HepG2 (cell line): ENCODE results near the gene UBASH3A.

ENCODE experiments used
- CTCF ChIP-seq: sonication (generic); formaldehyde crosslinking; IDR thresholded peaks from 2 replicates; pipeline ENCODE4 v1.5.0; 2020; ENCODE audit warnings: mild to moderate bottlenecking, missing genetic modification reagents, moderate library complexity
- EZH2 ChIP-seq: conservative IDR thresholded peaks from 2 replicates; pipeline ENCODE4 v1.6.1; 2012; ENCODE audit warnings: mild to moderate bottlenecking, low read depth, low read length, moderate library complexity
- HNRNPL ChIP-seq: fragments of 200-400 bp; formaldehyde crosslinking; IDR thresholded peaks from 2 replicates; pipeline ENCODE4 v1.6.1; 2017; ENCODE audit warnings: mild to moderate bottlenecking, low read depth, low read length
- KLF16 ChIP-seq, 2 experiments: sonication (generic) in 1 of 2; formaldehyde crosslinking in 1 of 2; IDR thresholded peaks; 2 replicates each; pipeline versions ENCODE4 v1.6.1 to v1.8.0; 2016 to 2023; ENCODE audit warnings: missing genetic modification reagents in 2 of 2, missing compliant biosample characterization in 1 of 2
- ZNF280B ChIP-seq: sonication (generic); formaldehyde crosslinking; IDR thresholded peaks from 2 replicates; pipeline ENCODE4 v1.5.0; 2020; ENCODE audit warnings: missing genetic modification reagents, mild to moderate bottlenecking, borderline replicate concordance

DNA sequence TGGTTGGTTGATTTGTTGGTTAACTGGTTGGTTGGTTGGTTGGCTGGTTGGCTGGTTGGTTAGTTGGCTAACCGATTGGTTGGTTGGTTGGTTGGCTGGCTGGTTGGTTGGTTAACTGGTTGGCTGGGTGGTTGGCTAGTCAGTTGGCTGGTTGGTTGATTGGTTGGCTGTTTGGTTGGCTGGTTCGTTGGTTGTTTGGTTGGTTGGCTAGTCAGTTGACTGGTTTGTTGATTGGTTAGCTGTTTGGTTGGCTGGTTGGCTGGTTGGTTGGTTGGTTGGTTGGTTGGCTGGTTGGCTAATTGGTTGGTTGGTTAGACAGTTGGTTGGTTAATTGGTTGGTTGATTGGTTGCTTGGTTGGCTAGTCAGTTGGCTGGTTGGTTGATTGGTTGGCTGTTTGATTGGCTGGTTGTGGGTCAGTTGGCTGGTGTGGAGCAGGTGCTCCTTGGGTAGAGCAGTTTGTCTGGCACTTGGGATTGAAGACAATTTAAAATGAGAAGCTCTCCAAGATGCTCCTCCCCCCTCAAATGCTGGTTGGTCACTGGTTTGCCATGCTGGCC, 85.4 kb downstream of the UBASH3A start:
- TF ChIP-seq EZH2: no peak
- no peak for TF ChIP-seq CTCF
- TF ChIP-seq HNRNPL: no peak
- no peak for TF ChIP-seq KLF16 (CRISPR knock-in tag; IDR thresholded peaks at IDR 0.05)
- no peak for TF ChIP-seq ZNF280B
